ENCODE measurements around the gene RFC2. TPM values are rescaled to one million over a fixed set of nuclear protein-coding genes. Genes with fewer than 3 reads are reported as not detected.
A peak's percentile ranks its signal among the peaks of the same experiment; 100 is the strongest.

RFC2 gene
- polyA plus RNA-seq (2013, experiment 1 of 2), result 39.2 TPM
- polyA plus RNA-seq (2013, experiment 2 of 2), result 36.9 TPM

DNA sequence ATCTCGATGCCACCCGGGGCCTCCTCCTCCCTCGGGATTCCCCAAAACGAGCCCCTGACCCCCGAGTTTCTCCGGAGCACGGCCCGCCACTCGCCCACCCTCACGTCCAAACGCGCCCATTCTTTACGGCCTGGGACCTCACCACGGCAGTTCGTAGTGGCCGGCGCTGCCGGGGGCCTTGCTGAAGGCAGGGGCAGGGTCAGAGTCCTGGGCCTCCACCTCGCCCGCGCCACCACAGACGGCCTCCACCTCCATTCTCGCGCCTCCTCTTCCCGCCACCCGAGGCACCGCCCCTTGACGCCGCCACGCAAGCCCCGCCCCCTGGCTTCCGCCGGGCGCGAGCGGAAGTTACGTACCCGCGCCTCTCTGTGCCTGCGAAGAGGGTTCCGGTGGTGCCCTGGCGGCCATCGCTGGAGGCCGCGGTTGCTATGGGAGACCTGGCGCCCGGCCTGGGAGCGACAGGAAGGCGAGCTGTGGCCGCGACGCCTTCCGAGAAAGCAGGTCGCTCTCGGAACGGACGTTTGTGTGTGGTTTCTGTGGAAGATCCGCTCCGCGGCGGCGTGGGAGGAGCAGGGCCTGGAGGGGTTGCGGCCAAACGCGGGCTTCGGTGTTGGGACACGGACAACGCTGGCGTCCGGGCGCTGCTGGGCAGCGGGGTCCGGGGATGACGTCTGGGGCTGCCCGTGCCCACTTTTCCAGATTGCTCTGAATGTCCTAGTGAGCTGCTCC, at the start of gene RFC2:
RFC2 (minus strand) TSS at position 271 of the 729 bp plus-strand sequence; CDS start at position 255, 16 bp downstream.
- Histone ChIP-seq H3K4me3 (ENCODE audit: extremely low read depth, insufficient read depth, low read length, poor library complexity, severe bottlenecking) (peak within 1 kb of the TSS; percentile 70), H3K36me3 (ENCODE audit: control insufficient read depth, insufficient read depth, low read length) (peaks cover 32% of the 10 kb centered on the region), H3K4me1 (ENCODE audit: control insufficient read depth, insufficient read depth, low read length, poor library complexity, severe bottlenecking) (peaks cover 13% of the 10 kb centered on the region), H3K9me3 (ENCODE audit: control insufficient read depth, low read length) (no peaks in the 10 kb centered on the region), H3K27ac (ENCODE audit: low read depth, low read length, severe bottlenecking) (peak within 1 kb of the TSS; percentile 89)
- 0% methylated on average over 64 to 75 of the region's 75 CpGs for WGBS, 2 experiments (ENCODE audit: insufficient coverage in 2 of 2)

DNA sequence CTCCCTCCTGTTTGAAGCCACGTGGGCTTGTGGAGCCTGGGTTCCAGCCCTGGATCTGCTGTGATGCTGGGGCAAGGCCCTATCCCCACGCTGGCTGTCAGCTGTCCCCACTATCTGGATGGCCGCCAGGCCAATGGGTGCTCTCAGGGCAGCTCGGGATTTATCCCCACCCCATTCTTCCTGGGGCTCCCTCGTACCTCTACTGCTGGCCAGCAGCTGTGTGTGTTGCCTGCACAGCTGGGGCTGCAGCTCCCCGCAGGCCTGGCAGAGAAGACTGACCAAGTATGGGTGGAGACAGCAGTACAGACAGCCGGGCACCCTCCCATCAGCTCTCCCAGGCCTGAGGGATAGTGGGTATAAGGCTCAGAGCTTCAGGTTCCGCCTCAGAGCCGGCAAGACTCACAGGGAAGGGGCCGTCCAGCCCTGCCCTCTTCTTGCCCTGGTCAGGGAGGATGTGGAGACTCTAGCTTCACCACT, 48.6 kb upstream of the RFC2 start:
- Histone ChIP-seq H3K27ac (ENCODE audit: low read depth, low read length, severe bottlenecking) (no peak overlapping the region), H3K4me1 (ENCODE audit: control insufficient read depth, insufficient read depth, low read length, poor library complexity, severe bottlenecking) (peaks cover 11% of the 10 kb centered on the region), H3K4me3 (ENCODE audit: extremely low read depth, insufficient read depth, low read length, poor library complexity, severe bottlenecking) (no peak overlapping the region), H3K36me3 (ENCODE audit: control insufficient read depth, insufficient read depth, low read length) (peaks cover 2% of the 10 kb centered on the region), H3K9me3 (ENCODE audit: control insufficient read depth, low read length) (no peaks in the 10 kb centered on the region)
- WGBS, 2 experiments (ENCODE audit: insufficient coverage in 2 of 2), result 80 to 87% methylated on average over 6 to 7 of the region's 10 CpGs

DNA sequence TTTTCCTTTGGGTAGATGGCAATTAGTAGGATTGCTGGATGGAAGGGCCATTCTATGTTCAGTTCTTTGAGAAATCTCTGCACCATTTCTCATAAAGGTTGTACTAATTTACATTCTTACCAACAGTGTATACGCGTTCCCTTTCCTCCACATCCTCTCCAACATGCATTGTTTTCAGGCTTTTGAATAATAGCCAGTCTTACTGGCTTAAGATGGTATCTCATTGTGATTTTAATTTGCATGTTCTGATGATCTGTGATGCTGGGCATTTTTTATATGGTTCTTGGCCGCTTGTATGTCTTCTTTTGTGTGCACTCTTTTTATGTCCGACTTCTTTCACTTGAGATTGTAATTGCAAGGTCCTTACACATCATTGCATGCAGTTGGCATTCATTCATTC, 46.7 kb upstream of the RFC2 start:
- no peaks in the 10 kb centered on the region for H3K9me3 ChIP-seq (ENCODE audit: control insufficient read depth, low read length)
- H3K36me3 ChIP-seq (ENCODE audit: control insufficient read depth, insufficient read depth, low read length), result peaks cover 11% of the 10 kb centered on the region
- no peak overlapping the region for H3K4me3 ChIP-seq (ENCODE audit: extremely low read depth, insufficient read depth, low read length, poor library complexity, severe bottlenecking)
- WGBS, 2 experiments (ENCODE audit: insufficient coverage in 2 of 2), result 71% methylated on average over 2 of the region's 4 CpGs; no CpG with 5 or more reads in 1 of the 2 experiments
- no peak overlapping the region for H3K27ac ChIP-seq (ENCODE audit: low read depth, low read length, severe bottlenecking)
- no peaks in the 10 kb centered on the region for H3K4me1 ChIP-seq (ENCODE audit: control insufficient read depth, insufficient read depth, low read length, poor library complexity, severe bottlenecking)

- WGBS, 2 experiments (ENCODE audit: insufficient coverage in 2 of 2), result 88 to 100% methylated on average over 2 to 5 of the region's 8 CpGs
- peaks cover 20% of the 10 kb centered on the region for H3K36me3 ChIP-seq (ENCODE audit: control insufficient read depth, insufficient read depth, low read length)
- no peak overlapping the region for H3K27ac ChIP-seq (ENCODE audit: low read depth, low read length, severe bottlenecking)
- no peak overlapping the region for H3K4me3 ChIP-seq (ENCODE audit: extremely low read depth, insufficient read depth, low read length, poor library complexity, severe bottlenecking)
- H3K9me3 ChIP-seq (ENCODE audit: control insufficient read depth, low read length), result no peaks in the 10 kb centered on the region
- peaks cover 11% of the 10 kb centered on the region for H3K4me1 ChIP-seq (ENCODE audit: control insufficient read depth, insufficient read depth, low read length, poor library complexity, severe bottlenecking)
Measured at GRCh38 chr7:74299401-74299800, 45.2 kb upstream of the RFC2 start.

- Histone ChIP-seq H3K36me3 (ENCODE audit: control insufficient read depth, insufficient read depth, low read length) (peaks cover 20% of the 10 kb centered on the region), H3K4me3 (ENCODE audit: extremely low read depth, insufficient read depth, low read length, poor library complexity, severe bottlenecking) (no peak overlapping the region), H3K9me3 (ENCODE audit: control insufficient read depth, low read length) (no peaks in the 10 kb centered on the region), H3K27ac (ENCODE audit: low read depth, low read length, severe bottlenecking) (no peak overlapping the region), H3K4me1 (ENCODE audit: control insufficient read depth, insufficient read depth, low read length, poor library complexity, severe bottlenecking) (peaks cover 23% of the 10 kb centered on the region)
- WGBS, 2 experiments (ENCODE audit: insufficient coverage in 2 of 2), result 96 to 98% methylated on average over 9 to 14 of the region's 15 CpGs
Measured at GRCh38 chr7:74297516-74298233, 43.5 kb upstream of the RFC2 start.

DNA sequence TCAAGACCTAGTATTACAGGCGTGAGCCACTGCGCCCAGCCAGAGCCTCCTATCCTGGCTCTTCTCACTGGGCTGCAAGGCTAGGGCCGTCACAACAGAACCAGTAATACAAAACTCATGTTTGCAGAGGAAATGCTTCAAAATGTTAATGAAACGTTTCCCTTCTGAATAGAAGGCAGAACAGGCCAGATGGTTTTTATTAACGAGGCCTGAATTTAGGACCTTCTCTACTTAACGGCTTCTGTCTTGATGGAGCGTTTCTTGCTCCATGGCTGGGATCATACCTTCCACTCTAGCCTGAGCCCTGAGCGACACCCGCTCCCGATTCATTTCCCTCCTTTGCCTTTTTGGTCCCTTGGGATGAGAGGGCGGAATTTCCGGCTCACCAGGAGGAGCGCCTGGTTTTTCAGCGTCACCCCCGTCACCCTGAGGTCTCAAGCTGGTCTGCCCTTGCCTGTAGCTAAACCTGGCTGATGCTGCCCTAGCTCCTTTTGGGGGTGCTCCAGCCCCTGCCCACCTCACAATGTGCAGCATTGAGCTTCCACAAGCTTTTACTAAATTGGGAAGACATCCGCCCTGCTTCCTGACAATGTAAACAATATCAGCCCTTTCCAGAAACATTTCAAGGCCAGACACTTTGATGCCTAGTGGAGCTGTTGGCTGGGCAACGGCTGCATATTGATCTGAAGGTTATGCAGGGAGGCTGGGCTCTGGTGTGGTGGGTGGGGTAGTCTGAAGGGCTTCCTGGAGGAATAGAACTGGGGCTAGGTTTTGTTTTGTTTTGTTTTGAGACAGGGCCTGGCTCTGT, 40.2 kb upstream of the RFC2 start:
- WGBS, 2 experiments (ENCODE audit: insufficient coverage in 2 of 2), result 66 to 71% methylated on average over 15 to 17 of the region's 17 CpGs
- Histone ChIP-seq H3K27ac (ENCODE audit: low read depth, low read length, severe bottlenecking) (peak overlapping the region; percentile 78), H3K9me3 (ENCODE audit: control insufficient read depth, low read length) (no peaks in the 10 kb centered on the region)

DNA sequence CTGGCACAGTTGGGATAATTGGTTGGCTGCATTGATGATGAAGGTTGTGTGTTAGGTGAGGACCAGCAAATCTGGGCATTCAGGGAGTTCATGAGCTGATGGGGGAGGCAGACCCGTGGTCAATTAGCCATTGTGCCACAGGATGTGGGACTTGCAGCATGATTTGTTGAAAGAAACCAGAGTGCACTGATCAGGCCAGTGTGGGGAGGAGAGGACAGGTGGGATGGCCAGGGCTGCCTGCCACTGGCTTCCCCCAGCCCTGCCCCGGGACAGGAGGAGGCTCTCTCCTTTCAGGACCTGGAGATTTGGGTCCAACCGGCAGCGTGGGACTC, 39.3 kb upstream of the RFC2 start:
- no peak overlapping the region for H3K27ac ChIP-seq (ENCODE audit: low read depth, low read length, severe bottlenecking)
- peaks cover 20% of the 10 kb centered on the region for H3K36me3 ChIP-seq (ENCODE audit: control insufficient read depth, insufficient read depth, low read length)
- peaks cover 28% of the 10 kb centered on the region for H3K4me1 ChIP-seq (ENCODE audit: control insufficient read depth, insufficient read depth, low read length, poor library complexity, severe bottlenecking)
- no peaks in the 10 kb centered on the region for H3K9me3 ChIP-seq (ENCODE audit: control insufficient read depth, low read length)
- no peak overlapping the region for H3K4me3 ChIP-seq (ENCODE audit: extremely low read depth, insufficient read depth, low read length, poor library complexity, severe bottlenecking)
- WGBS, 2 experiments (ENCODE audit: insufficient coverage in 2 of 2), result 70 to 81% methylated on average over 2 of the region's 4 CpGs

More for the DNA sequence above, 40.2 kb upstream of the RFC2 start:
- H3K4me1 ChIP-seq (ENCODE audit: control insufficient read depth, insufficient read depth, low read length, poor library complexity, severe bottlenecking), result peaks cover 28% of the 10 kb centered on the region
- H3K36me3 ChIP-seq (ENCODE audit: control insufficient read depth, insufficient read depth, low read length), result peaks cover 20% of the 10 kb centered on the region
- no peak overlapping the region for H3K4me3 ChIP-seq (ENCODE audit: extremely low read depth, insufficient read depth, low read length, poor library complexity, severe bottlenecking)

DNA sequence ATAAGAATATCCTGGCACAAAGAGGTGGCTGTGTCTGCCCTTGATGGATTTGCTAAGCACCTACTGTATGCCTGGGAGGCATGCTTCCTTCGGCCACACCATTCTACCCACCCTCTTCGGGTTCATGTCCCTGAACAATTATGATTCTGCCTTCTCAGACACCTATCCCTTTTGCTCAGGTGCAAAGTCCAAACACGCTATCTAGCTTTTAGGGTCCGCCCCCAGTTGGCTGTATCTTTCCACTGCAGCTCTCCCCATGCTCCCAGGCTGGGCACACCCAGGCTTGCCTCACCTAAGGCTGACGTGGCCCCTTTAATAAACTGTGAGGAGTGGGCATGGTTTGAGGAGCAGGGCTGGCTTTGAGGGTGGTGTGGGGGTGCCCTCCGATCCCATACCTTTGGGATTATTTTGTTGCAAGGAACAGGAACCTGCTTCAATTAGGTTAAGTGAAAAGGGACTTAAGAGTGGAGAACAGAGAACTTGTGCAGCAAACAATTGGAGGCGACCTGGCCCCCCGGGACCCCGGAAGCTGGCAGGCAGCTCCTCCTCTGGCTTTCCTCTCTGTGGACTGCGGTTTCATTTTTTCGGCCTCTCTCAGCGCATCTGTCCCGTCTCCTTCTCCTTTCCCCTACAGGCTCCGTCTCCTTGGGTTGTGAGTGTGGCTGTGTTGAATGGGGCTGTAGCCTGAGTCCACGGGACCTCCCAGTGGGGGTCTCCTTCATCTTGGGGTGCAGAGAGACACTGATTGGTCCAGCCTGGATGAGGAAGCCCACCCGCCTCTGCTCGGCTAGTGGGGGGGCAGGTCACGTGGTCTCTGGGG, 38.8 kb upstream of the RFC2 start:
- no peak overlapping the region for H3K27ac ChIP-seq (ENCODE audit: low read depth, low read length, severe bottlenecking)
- no peak overlapping the region for H3K4me3 ChIP-seq (ENCODE audit: extremely low read depth, insufficient read depth, low read length, poor library complexity, severe bottlenecking)
- 87 to 94% methylated on average over 9 to 12 of the region's 18 CpGs for WGBS, 2 experiments (ENCODE audit: insufficient coverage in 2 of 2)
- H3K4me1 ChIP-seq (ENCODE audit: control insufficient read depth, insufficient read depth, low read length, poor library complexity, severe bottlenecking), result peaks cover 28% of the 10 kb centered on the region
- no peaks in the 10 kb centered on the region for H3K9me3 ChIP-seq (ENCODE audit: control insufficient read depth, low read length)
- peaks cover 20% of the 10 kb centered on the region for H3K36me3 ChIP-seq (ENCODE audit: control insufficient read depth, insufficient read depth, low read length)

DNA sequence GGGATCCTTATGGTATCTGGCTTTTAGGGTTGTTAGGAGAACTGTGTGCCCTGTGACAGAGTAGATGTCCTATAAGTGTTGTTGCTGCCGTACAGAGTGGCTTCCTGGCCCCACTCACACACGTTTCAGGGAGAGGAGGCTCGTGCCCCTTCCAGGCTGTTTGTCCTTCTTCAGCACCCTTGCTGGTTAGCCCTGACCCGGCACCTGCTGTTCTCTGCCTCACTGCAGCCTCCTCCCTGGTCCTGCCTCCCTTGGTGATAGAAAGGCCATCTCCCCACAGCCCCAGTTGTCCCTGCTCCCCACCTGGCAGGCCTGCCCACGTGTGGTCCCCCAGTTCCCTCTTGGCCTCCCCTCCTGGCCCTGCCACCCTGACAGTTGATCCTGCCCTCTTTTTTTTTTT, 37.3 kb upstream of the RFC2 start:
- 91 to 97% methylated on average over 4 to 5 of the region's 5 CpGs for WGBS, 2 experiments (ENCODE audit: insufficient coverage in 2 of 2)
- Histone ChIP-seq H3K4me1 (ENCODE audit: control insufficient read depth, insufficient read depth, low read length, poor library complexity, severe bottlenecking) (peaks cover 28% of the 10 kb centered on the region), H3K9me3 (ENCODE audit: control insufficient read depth, low read length) (no peaks in the 10 kb centered on the region), H3K36me3 (ENCODE audit: control insufficient read depth, insufficient read depth, low read length) (peaks cover 15% of the 10 kb centered on the region), H3K27ac (ENCODE audit: low read depth, low read length, severe bottlenecking) (no peak overlapping the region), H3K4me3 (ENCODE audit: extremely low read depth, insufficient read depth, low read length, poor library complexity, severe bottlenecking) (peak overlapping the region; percentile 86)

DNA sequence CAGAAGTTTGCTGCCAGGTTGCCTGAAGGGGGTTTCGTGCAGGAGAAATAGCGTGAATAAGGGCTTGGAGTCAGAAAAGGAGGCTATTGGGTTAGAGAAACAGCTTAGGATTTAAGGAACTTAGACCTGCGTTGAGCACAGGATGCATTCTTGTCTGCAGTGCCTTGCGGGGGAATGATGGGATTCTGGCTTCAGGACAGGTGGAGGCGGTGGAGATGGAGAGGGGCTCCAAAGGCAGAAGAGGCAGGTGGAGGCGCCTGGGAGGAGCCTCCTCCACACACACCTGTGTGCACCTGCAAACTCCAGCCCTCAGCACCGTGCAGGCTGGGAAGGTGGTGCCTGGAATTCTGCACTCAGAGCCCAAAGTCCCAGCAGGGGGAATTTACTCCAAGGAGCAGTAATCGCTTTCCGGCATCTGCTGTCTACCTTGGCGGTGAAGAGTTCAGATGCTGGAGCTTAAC, 36.8 kb upstream of the RFC2 start:
- no peak overlapping the region for H3K27ac ChIP-seq (ENCODE audit: low read depth, low read length, severe bottlenecking)
- H3K9me3 ChIP-seq (ENCODE audit: control insufficient read depth, low read length), result no peaks in the 10 kb centered on the region
- 74 to 80% methylated on average over 7 to 10 of the region's 10 CpGs for WGBS, 2 experiments (ENCODE audit: insufficient coverage in 2 of 2)
- peaks cover 9% of the 10 kb centered on the region for H3K36me3 ChIP-seq (ENCODE audit: control insufficient read depth, insufficient read depth, low read length)
- peak overlapping the region; percentile 86 for H3K4me3 ChIP-seq (ENCODE audit: extremely low read depth, insufficient read depth, low read length, poor library complexity, severe bottlenecking)
- peaks cover 28% of the 10 kb centered on the region for H3K4me1 ChIP-seq (ENCODE audit: control insufficient read depth, insufficient read depth, low read length, poor library complexity, severe bottlenecking)

Data from mesodermal cell (in vitro differentiated cells).